HG02840 (cell line): Measurements from ENCODE around the gene CD72.

Source experiments
- ATAC-seq: cut with Tn5 transposase; IDR thresholded peaks from one replicate; pipeline ENCODE4 v1.9.1; 2021; ENCODE audit warnings: mild to moderate bottlenecking, moderate library complexity, moderate number of reproducible peaks; ENCODE audit not compliant: unreplicated experiment, low FRiP score

The CD72 gene

DNA sequence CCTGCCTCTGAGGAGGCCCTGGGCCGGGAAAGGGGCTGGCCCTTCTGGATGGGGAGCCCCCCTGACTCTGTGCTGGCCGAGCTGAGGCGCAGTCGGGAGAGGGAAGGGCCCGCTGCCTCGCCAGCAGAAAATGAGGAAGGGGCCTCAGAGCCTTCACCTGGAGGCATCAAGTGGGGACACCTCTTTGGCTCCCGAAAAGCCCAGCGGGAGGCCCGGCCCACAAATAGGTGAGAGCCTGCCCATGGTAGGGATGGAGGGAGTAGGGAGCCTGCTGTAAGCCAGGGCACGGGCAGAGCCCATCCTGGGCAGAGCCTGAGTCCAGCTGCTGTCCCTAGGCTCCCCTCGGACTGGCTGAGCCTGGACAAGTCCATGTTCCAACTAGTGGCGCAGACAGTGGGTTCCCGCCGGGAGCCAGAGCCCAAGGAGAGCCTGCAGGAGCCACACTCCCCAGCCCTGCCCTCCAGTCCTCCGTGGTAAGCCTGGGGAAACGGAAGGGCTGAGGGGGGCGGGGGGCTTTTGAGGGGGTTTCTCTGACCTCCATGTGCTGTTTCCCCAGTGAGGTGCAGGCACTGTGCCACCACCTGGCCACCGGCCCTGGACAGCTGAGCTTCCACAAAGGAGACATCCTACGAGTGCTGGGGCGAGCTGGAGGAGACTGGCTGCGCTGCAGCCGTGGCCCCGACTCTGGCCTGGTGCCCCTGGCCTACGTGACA, 57.4 kb downstream of the CD72 start:
- no peak for ATAC-seq
